GM23248 (cell line): ENCODE data around the gene SERPINA6.

ENCODE experiments used
- EZH2 ChIP-seq: fragments of 200-600 bp; sonication (generic); IDR thresholded peaks from 2 replicates; pipeline ENCODE4 v1.6.1; 2018; ENCODE audit warnings: antibody characterized with exemption, mild to moderate bottlenecking; ENCODE audit not compliant: insufficient read depth, poor library complexity, severe bottlenecking
- EZH2phosphoT487 ChIP-seq: fragments of 200-600 bp; sonication (generic); IDR thresholded peaks from 2 replicates; pipeline ENCODE4 v1.6.1; 2018; ENCODE audit warnings: antibody characterized with exemption, moderate library complexity, mild to moderate bottlenecking, low read depth; ENCODE audit not compliant: insufficient read depth

DNA sequence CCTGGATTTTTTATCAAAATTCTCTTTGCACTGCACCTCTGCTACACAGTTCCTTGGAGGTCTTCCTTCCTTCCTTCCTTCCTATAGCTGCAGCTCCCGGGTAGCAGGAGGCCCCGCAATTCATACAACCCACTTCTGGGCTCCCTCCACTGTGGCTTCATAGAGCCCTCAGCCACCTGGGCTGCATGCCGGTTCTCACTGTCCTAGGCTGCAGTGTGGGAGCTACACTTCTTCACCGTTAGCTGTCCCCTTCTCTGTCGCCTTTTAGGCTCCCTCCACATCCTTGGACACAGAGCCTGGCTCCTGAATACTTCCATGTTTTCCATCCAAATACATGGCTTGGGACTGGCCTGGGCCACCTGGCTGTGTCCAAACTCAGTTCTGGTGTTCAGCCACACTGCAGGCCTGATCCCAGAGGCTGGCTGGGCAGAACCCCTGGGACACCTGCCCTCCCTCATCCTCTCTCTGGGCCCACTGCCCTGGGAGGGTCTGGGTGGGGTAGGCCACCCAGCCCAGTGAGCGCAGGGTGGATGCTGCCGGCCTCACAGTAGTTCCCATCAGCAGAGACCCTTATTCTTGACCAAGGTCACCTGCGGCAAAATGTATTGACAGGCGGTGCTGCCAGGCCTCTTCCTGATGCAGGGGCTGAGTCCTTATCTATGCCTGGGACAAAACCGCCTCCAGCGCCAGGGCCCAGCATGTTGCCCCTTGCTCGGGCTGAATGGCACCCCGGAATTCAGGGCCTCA lies 31.8 kb downstream of the SERPINA6 start:
- TF ChIP-seq EZH2 = no peak
- TF ChIP-seq EZH2phosphoT487 = no peak
